Mucosa of stomach (tissue), 1 donor: Measurements from ENCODE around the gene PURA.
A peak's percentile ranks its signal among the peaks of the same experiment; 100 is the strongest.

ENCODE experiments used
- H3K27me3 ChIP-seq: one replicate; pipeline ENCODE4 v1.7.0; 2013; ENCODE audit warnings: mild to moderate bottlenecking, low read length; ENCODE audit not compliant: control insufficient read depth, insufficient read depth
- H3K36me3 ChIP-seq: one replicate; pipeline ENCODE4 v1.7.0; 2013; ENCODE audit warnings: low read length; ENCODE audit not compliant: control insufficient read depth, insufficient read depth
- H3K4me1 ChIP-seq: one replicate; pipeline ENCODE4 v1.7.0; 2013; ENCODE audit warnings: mild to moderate bottlenecking, low read length; ENCODE audit not compliant: control insufficient read depth, insufficient read depth
- H3K4me3 ChIP-seq: one replicate; pipeline ENCODE4 v1.7.0; 2013; ENCODE audit warnings: low read length
- H3K9ac ChIP-seq: one replicate; pipeline ENCODE4 v1.7.0; 2013; ENCODE audit warnings: mild to moderate bottlenecking, low read length, moderate library complexity
- H3K9me3 ChIP-seq: one replicate; pipeline ENCODE4 v1.7.0; 2013; ENCODE audit warnings: mild to moderate bottlenecking, low read length, moderate library complexity; ENCODE audit not compliant: control insufficient read depth
- donor health status: Pancreatic carcinoma.

Gene PURA

GRCh38 chr5:140174014-140174413 lies 60.1 kb downstream of the PURA start:
- no peaks in the 10 kb centered on the region for H3K9me3 ChIP-seq
- no peak overlapping the region for H3K9ac ChIP-seq
- no peaks in the 10 kb centered on the region for H3K36me3 ChIP-seq
- H3K4me3 ChIP-seq: no peak overlapping the region
- no peaks in the 10 kb centered on the region for H3K27me3 ChIP-seq
- peaks cover 33% of the 10 kb centered on the region for H3K4me1 ChIP-seq

- H3K4me1 ChIP-seq: peaks cover 28% of the 10 kb centered on the region
- peak within 1 kb of the TSS; percentile 99 for H3K9ac ChIP-seq
- H3K4me3 ChIP-seq: peak within 1 kb of the TSS; percentile 83
- H3K36me3 ChIP-seq: no peaks in the 10 kb centered on the region
- H3K27me3 ChIP-seq: no peaks in the 10 kb centered on the region
- H3K9me3 ChIP-seq: no peaks in the 10 kb centered on the region
Observed at GRCh38 chr5:140174465-140175366, 60.8 kb downstream of the PURA start, which contains the start of gene CYSTM1. CYSTM1 (plus strand) TSS chr5:140175188; CDS start chr5:140194466, 19,278 bp downstream.
